Measurements from ENCODE around the gene TMEM163. TPM values are rescaled to one million over a fixed set of nuclear protein-coding genes. Genes with fewer than 3 reads are reported as not detected.

The TMEM163 gene
- total RNA-seq, 2 donors from 2014 or later, result 0.14 to 2.5 TPM

DNA sequence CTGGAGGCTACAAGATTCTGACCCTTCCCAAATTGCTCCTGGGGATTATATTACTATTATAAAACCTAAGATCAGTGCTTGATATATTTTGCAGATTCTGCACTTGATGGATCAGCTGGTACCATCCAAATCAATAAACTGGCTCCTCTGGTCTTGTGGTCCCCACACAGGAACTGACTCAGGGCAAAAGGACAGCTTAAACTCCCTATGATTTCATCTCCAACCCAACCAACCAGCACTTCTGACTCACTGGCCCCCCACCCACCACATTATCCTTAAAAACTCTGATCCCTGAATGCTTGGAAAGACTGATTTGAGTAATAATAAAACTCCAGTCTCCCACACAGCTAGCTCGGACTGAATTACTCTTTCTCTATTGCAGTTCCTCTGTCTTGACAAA, 82.1 kb downstream of the TMEM163 start:
- H3K27ac ChIP-seq, result no peak overlapping the region
- H3K36me3 ChIP-seq, result no peaks in the 10 kb centered on the region
- ATAC-seq (ENCODE audit: insufficient number of reproducible peaks, low FRiP score, low read depth) (no peak), DNase-seq (ENCODE audit: low spot score) (no peak)
- H3K4me3 ChIP-seq, result no peak overlapping the region
- no peaks in the 10 kb centered on the region for H3K4me1 ChIP-seq (ENCODE audit: control insufficient read depth in 1 of 2, low read depth in 2 of 2)
- H3K9me3 ChIP-seq, result no peaks in the 10 kb centered on the region
- no peaks in the 10 kb centered on the region for H3K27me3 ChIP-seq (replicated peaks; ENCODE audit: insufficient read depth)
- TF ChIP-seq, protein P1, sequence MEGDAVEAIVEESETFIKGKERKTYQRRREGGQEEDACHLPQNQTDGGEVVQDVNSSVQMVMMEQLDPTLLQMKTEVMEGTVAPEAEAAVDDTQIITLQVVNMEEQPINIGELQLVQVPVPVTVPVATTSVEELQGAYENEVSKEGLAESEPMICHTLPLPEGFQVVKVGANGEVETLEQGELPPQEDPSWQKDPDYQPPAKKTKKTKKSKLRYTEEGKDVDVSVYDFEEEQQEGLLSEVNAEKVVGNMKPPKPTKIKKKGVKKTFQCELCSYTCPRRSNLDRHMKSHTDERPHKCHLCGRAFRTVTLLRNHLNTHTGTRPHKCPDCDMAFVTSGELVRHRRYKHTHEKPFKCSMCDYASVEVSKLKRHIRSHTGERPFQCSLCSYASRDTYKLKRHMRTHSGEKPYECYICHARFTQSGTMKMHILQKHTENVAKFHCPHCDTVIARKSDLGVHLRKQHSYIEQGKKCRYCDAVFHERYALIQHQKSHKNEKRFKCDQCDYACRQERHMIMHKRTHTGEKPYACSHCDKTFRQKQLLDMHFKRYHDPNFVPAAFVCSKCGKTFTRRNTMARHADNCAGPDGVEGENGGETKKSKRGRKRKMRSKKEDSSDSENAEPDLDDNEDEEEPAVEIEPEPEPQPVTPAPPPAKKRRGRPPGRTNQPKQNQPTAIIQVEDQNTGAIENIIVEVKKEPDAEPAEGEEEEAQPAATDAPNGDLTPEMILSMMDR (IDR thresholded peaks at IDR 0.05), result no peak

DNA sequence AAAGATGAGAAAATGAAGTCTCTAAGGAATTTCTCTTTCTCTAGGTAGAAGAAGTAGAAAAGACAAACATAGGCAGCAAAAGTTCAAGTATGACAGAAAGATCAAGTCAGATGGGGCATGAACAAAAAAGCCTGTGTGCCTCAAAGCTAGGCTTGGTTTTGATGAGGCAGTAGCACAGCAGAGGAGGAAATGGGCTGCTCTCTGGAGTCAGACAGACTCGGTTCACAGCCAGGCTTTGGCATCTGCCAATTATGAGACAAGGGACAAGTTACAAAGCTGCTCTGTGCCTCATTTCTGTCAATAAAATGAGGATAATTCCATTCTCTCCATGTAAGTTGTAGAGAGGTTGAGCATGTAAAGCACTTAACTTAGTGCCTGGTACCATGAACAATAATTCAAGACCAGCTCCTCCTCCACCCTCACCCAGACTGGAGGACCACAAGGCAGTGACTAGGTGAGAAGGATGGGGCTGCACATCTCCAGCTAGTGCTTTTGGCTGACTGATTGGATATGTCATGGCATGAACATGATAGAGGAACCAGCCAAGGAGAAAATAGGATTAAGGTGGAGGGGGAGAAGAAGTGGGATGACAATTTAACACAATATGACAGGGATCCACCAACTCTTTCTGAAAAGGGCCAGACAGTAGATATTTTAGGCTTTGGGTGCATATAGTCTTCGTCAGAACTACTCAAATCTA, 84.6 kb downstream of the TMEM163 start:
- Histone ChIP-seq H3K9me3 (no peaks in the 10 kb centered on the region), H3K4me3 (no peak overlapping the region), H3K27me3 (replicated peaks; ENCODE audit: insufficient read depth) (no peaks in the 10 kb centered on the region), H3K36me3 (no peaks in the 10 kb centered on the region), H3K27ac (no peak overlapping the region), H3K4me1 (ENCODE audit: control insufficient read depth in 1 of 2, low read depth in 2 of 2) (no peaks in the 10 kb centered on the region)
- DNase-seq (ENCODE audit: low spot score) (no peak), ATAC-seq (ENCODE audit: insufficient number of reproducible peaks, low FRiP score, low read depth) (no peak)
- TF ChIP-seq, protein P1 (IDR thresholded peaks at IDR 0.05), result no peak

DNA sequence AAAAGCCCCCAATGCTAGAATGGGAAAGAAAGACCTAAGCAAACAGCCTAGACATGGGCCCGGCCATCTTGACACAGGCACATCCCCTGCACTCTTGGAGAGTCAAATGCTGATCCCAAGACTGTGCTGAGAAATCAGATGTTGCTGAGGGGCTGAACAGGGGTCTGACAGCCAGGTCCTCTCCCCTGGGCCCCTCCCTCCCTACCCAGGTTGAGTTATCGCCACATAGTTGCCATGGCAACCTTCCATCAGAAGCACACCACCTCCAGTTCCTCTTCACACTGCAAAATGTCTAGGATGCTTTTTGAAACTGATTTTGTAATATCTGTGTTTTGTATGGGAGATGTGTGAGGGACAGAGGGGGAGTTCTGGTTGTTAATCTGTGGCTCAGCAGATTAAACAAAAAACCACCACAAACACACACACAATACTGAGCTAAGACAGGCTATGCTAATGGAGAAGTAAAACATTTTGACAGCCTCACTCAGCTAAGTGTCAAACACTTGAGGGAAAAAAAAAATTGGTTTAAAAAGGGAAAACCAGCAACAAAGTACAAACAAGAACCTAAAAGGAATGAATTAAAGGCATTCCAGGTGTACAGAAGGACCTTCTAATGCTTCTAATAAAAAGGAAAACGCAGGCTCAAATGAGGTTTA, 88.2 kb downstream of the TMEM163 start:
- H3K9me3 ChIP-seq, result no peaks in the 10 kb centered on the region
- no peaks in the 10 kb centered on the region for H3K27me3 ChIP-seq (replicated peaks; ENCODE audit: insufficient read depth)
- no peak overlapping the region for H3K4me3 ChIP-seq
- no peak for DNase-seq (ENCODE audit: low spot score)
- TF ChIP-seq, protein P1 (IDR thresholded peaks at IDR 0.05), result no peak
- H3K4me1 ChIP-seq (ENCODE audit: control insufficient read depth in 1 of 2, low read depth in 2 of 2), result no peaks in the 10 kb centered on the region
- H3K36me3 ChIP-seq, result no peaks in the 10 kb centered on the region
- ATAC-seq (ENCODE audit: insufficient number of reproducible peaks, low FRiP score, low read depth), result no peak
- H3K27ac ChIP-seq, result no peak overlapping the region

DNA sequence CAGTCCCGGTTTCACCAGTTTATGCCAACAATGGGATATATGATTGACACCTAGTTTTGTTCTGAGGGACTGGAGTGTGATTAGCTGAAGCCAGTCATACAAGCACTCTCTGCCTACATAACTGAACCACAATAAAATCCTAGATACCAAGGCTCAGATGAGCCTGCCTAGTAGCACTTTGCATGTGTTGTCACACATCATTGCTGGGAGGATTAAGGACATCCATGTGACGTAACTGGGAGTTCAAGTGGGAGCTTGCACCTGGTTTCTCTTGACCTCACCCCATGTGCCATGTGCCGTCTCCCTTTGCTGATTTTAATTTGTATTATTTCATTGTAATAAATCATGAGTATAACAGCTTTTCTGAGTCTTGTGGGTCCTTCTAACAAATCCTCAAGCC, 90.3 kb downstream of the TMEM163 start:
- DNase-seq (ENCODE audit: low spot score), result no peak
- Histone ChIP-seq H3K9me3 (no peaks in the 10 kb centered on the region), H3K4me3 (no peak overlapping the region), H3K4me1 (ENCODE audit: control insufficient read depth in 1 of 2, low read depth in 2 of 2) (no peaks in the 10 kb centered on the region), H3K27ac (no peak overlapping the region), H3K36me3 (no peaks in the 10 kb centered on the region), H3K27me3 (replicated peaks; ENCODE audit: insufficient read depth) (no peaks in the 10 kb centered on the region)
- TF ChIP-seq, protein P1 (IDR thresholded peaks at IDR 0.05), result no peak
- ATAC-seq (ENCODE audit: insufficient number of reproducible peaks, low FRiP score, low read depth), result no peak

DNA sequence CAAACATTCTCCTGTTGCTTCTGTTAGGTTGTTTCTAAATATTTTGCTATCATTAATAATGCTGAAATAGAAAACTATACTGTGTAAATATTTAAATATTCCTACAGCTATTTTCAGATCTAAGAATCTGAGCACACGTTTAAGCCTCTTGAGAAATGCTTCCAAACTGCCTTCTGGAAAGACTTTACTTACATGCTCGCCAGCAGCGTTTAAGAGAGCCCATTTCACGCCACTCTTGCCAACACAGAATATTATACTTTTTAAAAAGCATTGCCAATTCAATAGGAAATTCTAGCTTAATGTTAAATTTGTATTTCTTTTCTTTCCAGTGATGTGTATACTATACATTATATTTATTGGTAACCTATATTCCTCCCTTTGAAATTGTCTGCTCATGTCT, 92.0 kb downstream of the TMEM163 start:
- Histone ChIP-seq H3K4me3 (no peak overlapping the region), H3K36me3 (no peaks in the 10 kb centered on the region), H3K4me1 (ENCODE audit: control insufficient read depth in 1 of 2, low read depth in 2 of 2) (no peaks in the 10 kb centered on the region), H3K27ac (no peak overlapping the region), H3K9me3 (no peaks in the 10 kb centered on the region), H3K27me3 (replicated peaks; ENCODE audit: insufficient read depth) (no peaks in the 10 kb centered on the region)
- TF ChIP-seq, protein P1 (IDR thresholded peaks at IDR 0.05), result no peak
- ATAC-seq (ENCODE audit: insufficient number of reproducible peaks, low FRiP score, low read depth) (no peak), DNase-seq (ENCODE audit: low spot score) (no peak)

All from thoracic aorta (tissue), 2 donors.